ENCODE measurements around the gene COL2A1. TPM values are rescaled to one million over a fixed set of nuclear protein-coding genes. Genes with fewer than 3 reads are reported as not detected.
"Not testable (repeated sequence)": the region's sequence is repeated elsewhere in the genome, so short reads cannot be mapped to it uniquely, and the experiment has no call there.

COL2A1 gene
- total RNA-seq, 1 donor from 2014 or later, result not detected

DNA sequence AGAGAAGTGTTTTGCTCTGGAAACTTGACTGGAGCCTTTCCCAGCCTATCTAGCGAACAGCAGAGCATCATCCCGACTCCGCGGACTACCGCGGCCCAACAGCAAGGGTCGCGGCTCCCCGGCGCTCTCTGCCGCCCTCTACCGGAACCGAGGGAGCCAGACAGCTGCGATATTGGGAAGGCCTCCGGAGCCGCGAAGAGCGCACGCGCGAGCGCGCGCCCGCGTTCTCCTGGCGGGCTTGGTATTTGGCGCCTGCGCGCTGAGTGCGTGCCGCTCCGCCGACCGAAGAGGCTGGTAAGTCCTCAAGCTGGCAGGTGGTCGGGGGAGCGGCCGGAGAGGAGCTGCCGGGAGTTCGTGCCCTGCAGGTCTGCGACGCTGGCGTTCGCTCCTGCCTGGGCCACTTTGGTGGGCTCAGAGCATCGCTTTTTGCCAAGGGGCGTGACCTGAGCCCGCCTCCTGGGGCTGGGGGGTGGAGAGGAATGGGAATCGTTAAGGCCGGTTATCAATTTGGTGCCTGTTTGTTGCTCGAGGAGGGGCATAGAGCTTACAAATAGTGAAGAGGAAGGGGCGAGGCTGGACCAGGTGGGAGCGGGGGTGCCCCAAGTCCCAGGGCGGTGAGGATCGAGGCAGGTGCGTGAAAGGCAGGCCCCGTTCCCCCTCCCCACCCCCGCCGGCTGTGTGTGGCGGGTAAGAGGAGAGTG is 40.8 kb downstream of the COL2A1 start, which contains the start of gene TMEM106C:
Gene TMEM106C, plus strand, starts transcription at position 257 of the 701 bp plus-strand sequence. CDS start 641 bp downstream, outside the sequence.
- intact Hi-C loops (cut with DNase I), result no loop called here
- DNase-seq, result peak; percentile 95
- ATAC-seq (ENCODE audit: poor library complexity), result peak; percentile 97

DNA sequence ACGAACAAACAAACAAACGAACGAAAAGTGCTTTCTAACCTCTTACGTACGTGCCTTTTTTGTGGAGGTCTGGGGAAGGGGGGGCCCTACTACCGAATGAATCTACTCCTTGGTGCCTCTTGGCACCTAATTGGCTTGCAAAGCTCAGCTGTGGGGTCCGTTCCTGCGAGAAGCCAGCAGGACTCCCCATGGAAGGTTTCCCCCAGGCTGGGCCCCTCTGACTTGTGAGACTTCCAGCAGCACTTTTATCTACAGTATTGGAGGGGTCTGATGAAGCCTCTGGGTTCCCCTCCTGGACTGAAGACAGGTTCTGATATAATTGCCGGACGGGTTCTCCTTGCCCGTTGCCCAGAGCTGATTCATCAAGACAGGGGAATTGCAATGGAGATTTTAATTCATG is 42.1 kb downstream of the COL2A1 start:
- intact Hi-C loops (cut with DNase I), result no loop called here
- ATAC-seq (ENCODE audit: poor library complexity), result no peak
- DNase-seq, result no peak

DNA sequence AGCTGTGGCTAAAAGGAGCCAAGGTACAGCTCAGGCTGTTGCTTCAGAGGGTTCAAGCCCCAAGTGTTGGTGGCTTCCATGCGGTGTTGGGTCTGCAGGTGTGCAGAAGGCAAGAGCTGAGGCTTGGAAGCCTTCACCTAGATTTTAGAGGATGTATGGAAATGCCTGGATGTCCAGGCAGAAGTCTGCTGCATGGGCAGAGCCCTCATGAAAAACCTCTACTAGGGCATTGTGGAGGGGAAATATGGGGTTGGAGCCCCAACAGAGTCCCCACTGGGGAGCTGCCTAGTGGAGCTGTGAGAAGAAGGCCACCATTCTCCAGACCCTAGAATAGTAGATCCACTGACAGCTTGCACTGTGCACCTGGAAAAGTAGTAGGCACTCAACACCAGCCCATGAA is 46.6 kb downstream of the COL2A1 start:
- ATAC-seq (ENCODE audit: poor library complexity); intact Hi-C loops (cut with DNase I); DNase-seq: not testable (repeated sequence)

DNA sequence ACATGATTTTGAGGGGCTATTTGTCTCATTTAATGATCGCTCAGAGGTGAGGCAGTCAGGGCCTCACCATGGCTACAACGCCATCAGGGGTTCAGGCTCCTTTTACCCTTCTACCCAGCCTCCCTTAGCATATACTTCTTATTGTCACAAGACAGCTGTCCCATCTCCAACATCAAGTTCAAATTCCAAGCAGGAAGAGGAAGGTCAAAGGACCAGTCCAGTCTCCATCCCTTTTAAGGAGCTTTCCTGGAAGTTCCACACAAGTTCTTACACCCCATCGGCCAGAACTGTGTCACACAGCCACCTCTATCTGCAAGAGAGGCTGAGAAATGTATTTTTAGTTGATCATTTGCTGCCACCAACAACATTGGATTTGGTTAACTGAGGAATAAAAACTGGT is 49.2 kb downstream of the COL2A1 start:
- no peak for ATAC-seq (ENCODE audit: poor library complexity)
- DNase-seq, result no peak
- intact Hi-C loops (cut with DNase I), result no loop called here

DNA sequence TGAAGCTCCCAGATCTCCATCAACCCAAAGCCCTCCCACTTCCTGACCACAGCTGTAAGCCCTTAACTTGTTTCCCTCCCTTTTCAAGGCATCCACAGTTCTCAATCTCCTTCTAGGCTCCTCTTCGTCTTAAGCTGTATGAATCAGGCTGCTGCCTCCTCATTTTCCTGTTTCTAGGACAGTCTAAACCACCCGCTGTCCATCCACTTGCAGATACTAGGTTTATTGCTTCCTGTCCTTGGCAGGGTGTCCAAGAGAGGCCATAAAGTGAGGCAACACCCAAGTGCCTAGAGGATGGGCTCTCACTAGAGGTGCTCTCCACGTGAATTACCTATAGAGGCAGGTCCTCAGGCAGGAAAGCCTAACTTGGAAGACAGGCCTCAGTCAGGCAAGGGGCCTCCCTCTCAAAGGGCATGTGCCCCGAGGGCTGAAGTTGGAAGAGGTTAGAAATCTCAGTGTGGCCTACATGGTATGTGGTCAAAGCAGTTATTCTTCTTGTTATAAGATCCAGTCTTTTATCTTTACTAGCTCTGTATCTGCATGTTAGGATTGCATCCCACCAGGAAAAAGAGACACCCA is 49.7 kb downstream of the COL2A1 start:
- no peak for DNase-seq
- intact Hi-C loops (cut with DNase I), result no loop called here
- no peak for ATAC-seq (ENCODE audit: poor library complexity)

DNA sequence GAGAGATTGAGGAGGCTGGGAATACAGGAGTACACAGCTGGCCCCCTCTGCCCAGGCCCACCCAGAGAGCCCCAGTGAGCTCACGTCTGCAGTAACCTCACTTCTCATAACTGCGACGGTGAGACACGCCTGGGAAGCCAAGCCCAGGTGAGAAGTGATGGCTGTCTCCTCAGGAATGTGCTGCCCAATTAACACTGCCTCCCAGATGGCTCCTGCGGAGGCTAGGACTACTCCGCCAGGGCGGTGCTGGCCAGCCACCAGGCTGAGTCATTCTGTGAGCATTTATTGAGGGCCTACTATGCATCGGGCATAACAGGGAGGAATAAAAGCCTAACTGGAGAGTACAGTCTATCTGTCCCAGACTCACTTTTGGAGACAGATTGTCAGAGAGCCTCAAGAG is 50.2 kb downstream of the COL2A1 start:
- DNase-seq (no peak), ATAC-seq (ENCODE audit: poor library complexity) (no peak)
- intact Hi-C loops (cut with DNase I), result no loop called here

DNA sequence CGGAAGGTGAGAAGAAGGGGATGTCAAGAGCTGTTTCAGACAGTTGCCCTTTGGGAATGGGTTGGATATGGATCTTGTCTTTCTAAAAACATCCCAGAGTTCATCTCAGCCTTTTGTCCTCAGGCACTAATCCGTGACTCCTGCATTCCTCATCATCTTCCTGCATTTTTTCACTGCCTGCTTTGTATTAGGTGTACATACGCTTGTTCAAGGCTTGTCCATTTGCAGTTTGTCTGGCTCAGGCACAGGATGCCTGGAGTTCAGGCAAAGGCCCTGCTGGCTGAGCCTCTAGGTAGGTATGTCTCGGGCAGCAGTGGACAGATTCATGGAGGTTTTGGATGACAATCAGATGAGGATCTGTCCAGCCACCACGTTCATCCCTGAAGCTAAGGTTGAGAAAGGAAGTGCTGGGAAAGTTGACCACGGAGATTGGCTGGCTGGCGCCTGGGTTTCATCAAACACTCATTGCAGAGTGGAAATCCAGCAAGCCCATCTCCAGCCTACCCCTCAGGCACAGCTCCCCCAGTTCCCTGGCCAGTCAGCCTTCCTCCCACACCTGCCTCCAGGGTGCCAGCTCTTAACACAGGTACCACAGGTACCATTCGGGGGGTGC is 53.3 kb downstream of the COL2A1 start:
- intact Hi-C loops (cut with DNase I), result no loop called here
- ATAC-seq (ENCODE audit: poor library complexity) (no peak), DNase-seq (no peak)

DNA sequence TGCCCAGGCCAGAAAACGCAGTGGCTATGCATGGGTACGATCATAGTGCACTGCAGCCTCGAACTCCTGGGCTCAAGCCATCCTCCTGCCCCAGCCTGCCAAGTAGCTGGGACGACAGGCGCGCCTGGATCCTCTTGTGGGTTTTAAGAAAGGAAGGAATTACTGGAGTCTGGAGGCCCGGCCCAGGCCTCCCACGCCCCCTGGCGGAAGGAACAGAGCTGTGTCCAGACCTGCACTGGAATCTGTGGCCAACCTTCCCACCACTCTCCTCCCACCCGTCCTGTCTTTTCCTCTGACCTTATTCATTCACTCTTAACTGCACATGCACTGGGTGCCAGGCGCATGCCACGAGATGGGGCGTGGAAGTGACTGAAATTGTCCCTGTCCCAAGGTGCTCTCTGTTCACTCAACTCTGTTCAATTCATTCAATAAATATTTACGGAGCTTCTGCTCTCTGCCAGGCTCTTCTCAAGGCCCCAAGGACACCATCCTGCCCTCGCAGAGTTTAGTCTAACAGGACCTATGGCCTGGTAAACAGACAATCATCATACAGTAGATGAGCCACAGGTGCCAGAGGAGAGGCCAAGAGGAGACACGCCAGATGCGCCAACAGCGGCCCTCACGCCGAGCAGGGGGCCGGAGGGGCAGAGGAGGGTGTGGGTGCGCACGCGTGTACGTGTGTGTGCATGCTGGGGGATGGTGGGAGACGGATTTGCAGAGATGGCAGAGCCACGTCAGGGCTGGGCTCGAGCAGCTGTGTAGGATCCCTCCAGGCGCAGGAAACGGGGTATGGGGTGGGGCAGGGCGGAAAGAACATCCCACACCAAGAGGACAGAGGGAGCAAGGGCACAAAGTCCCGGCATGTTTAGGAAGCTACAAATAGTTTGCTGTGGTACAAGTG is 54.6 kb downstream of the COL2A1 start:
- ATAC-seq (ENCODE audit: poor library complexity) (peak; percentile 96), DNase-seq (peak; percentile 88)
- intact Hi-C loops (cut with DNase I), result loop anchor here (5.0 to 10.0 kb wide), 2 partner anchors 47 to 215 kb away; partner anchors contain the start of gene VDR

DNA sequence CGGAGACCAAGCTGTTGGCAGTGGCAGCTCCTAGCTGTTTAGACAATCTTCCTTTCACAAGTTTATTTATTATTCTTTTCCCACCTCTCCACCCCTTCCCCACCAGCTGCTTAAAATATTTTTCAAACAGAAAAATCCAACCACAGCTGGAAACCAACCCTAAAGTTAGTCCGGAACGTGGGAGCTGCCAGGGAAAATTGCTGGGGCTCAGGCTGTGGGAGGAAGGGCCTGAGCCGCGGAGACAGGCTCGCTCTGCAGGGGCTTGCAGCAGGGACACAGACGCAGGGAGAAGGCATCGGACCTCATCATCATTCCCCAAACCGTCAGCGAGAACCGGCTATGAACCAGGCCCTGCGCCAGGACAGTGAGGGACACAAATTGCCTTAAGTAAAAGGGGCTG is 56.9 kb downstream of the COL2A1 start:
- no peak for ATAC-seq (ENCODE audit: poor library complexity)
- DNase-seq, result no peak
- intact Hi-C loops (cut with DNase I), result loop anchor here (5.0 to 10.0 kb wide), 2 partner anchors 45 to 217 kb away; partner anchors contain the start of gene VDR

DNA sequence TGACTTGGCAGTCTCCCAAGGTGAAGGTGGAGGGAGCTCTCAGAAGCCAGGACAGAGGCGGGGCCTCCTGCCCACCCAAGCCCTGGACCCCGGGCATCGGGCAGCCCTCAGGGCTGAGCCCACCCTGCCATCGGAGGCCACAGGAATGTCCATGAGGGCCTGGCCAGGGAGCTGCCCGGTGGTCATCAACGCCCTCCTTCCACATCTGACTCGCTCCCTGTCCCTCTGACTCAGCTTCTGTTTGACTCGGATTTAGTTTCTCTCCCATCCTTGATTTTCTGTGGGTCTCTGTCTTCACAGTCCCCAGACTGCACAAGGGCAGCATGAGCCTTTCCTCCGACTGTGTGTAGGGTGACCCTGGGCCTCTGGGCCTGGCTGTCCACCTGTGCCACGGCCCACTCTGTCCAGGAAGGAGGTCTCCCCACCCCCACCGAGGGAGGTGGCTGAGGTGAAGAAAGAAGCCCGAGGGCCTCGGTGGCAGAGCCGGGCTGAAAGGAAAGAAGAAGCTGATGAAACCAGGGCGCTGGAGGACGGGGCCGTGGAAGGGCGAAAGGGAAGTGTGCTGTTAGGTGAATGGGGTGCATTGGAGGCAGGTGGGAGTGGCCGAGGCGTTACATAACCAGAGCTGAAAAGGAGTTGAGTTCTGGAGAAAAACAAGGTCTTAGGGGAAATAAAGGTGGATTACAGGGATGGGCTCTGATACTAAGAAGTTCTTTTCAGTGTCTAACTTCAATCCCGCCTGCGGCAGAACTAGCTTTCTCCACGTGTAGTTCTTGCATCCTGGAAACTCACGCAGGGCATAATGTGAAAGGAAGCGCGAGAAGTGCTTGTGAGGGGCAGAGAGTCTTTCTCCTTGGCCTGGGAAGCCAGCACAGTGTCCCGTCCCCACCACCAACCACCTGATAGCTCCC is 57.6 kb downstream of the COL2A1 start:
- intact Hi-C loops (cut with DNase I), result loop anchor here (5.0 to 10.0 kb wide), 2 partner anchors 44 to 218 kb away; partner anchors contain the start of gene VDR
- ATAC-seq (ENCODE audit: poor library complexity), result no peak
- no peak for DNase-seq

DNA sequence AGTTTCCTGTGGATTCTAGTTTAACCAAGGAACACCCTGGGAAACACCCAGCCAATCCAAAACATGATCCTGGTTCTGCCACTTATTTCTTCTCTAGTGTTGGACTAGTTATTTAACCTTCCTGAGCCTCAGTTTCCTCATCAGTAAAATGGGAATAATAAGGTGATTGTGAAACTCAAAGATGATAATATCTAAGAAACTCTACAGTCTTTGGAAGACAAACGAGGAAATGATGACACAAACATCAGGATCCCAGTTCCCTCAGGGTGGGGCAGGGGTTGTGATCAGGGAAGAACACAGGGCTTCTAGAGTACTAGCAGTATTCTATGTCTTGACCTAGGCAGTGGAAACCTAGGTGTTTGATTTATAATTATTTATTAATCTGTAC is 58.9 kb downstream of the COL2A1 start:
- intact Hi-C loops (cut with DNase I), result loop anchor here (5.0 to 10.0 kb wide), 2 partner anchors 43 to 219 kb away; partner anchors contain the start of gene VDR
- no peak for ATAC-seq (ENCODE audit: poor library complexity)

DNA sequence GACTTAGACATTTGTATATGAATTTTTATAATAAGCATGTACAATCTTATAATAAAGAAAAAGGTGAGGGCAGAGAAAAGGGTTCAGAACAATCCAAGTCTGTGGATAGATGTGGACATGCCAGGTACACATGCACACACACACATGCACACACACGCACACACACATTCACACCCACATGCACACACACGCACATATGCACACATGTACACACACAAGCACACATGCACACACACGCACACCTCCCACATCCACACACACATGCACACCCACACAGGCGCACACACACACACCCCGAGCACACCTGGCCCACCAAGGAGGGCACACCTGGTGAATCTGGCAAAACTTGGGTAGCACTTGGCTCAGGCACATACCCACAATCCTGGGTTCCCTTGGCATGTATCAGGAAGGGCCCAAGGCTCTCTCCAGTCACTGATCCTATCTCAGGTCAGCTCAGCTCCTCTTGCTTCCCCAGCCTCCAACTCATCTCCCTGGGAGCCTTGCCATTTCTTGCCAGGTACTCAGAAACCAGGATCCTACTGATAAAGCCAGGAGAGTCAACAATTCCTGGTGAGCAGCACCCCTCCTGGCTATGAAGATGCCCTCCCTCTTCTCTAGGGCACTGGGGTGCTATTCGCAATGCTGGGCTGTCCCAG is 59.5 kb downstream of the COL2A1 start:
- intact Hi-C loops (cut with DNase I), result loop anchor here (5.0 to 10.0 kb wide), 2 partner anchors 43 to 220 kb away; partner anchors contain the start of gene VDR
- ATAC-seq (ENCODE audit: poor library complexity) (no peak), DNase-seq (no peak)

More for the DNA sequence above, 58.9 kb downstream of the COL2A1 start:
- no peak for DNase-seq

DNA sequence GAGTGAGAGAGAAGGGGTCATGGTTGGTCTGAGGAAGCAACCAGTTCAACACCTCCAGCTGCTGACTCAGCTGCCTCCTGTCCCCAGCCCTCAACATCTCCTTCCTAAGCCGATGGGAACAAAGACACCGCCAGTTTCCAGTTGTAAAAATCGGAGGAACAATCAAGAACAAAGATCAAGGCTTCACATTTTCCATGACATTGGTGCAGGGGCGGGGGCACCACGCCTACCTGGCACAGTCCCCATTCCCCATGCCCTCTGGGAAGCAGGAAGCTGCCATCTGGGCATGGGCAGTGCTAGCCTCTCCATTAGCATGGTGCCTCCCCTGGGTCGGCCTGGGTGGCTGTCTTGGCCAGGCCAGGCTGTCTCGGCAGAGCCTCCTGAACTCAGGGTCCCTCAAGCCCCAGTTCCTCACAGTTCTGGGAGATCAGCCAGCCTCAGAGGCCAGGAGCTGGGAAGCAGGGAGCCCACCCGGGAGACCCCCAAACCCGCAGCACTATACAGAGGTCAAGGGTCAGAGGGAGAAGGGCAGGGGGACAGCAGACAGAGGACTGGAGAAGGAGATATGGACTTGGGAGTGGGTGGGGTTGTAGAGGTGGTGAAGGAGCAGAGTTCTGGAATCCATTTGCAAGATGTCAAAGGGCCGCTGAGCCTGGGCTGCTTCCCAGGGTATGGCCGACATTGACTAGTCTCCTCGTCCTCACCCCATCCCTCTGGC is 60.5 kb downstream of the COL2A1 start:
- no peak for ATAC-seq (ENCODE audit: poor library complexity)
- intact Hi-C loops (cut with DNase I), result loop anchor here (10.0 kb wide), 1 partner anchor 221 kb away; no protein-coding TSS in a partner anchor
- DNase-seq, result no peak

DNA sequence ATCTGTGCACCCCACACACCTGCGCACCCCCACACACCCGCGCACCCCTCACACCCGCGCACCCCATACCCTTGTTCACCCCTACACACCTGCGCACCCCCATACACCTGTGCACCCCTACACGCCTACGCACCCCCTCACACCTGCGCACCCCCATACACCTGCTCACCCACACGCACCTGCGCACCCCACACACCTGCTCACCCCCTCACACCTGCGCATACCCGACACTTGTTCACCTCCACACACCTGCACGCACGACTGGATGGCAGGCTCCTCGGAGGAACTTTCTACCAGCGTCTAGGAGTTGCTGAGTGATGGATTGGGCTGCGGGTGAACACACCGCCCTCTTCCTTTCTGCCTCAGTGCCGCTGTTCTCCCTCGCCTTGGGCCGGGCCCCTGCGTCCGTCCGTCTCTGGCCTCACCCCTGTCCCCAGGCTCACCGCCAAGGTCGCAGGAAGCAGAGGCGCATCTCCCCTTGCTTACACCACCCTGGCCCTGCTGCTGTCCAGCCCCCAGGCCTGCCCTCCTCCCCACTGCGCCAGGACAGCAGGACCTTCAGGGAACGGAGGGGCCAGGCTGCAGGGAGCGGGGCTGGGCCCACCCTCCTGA is 61.6 kb downstream of the COL2A1 start:
- ATAC-seq (ENCODE audit: poor library complexity), result no peak
- intact Hi-C loops (cut with DNase I), result loop anchor here (10.0 kb wide), 1 partner anchor 222 kb away; no protein-coding TSS in a partner anchor
- no peak for DNase-seq

DNA sequence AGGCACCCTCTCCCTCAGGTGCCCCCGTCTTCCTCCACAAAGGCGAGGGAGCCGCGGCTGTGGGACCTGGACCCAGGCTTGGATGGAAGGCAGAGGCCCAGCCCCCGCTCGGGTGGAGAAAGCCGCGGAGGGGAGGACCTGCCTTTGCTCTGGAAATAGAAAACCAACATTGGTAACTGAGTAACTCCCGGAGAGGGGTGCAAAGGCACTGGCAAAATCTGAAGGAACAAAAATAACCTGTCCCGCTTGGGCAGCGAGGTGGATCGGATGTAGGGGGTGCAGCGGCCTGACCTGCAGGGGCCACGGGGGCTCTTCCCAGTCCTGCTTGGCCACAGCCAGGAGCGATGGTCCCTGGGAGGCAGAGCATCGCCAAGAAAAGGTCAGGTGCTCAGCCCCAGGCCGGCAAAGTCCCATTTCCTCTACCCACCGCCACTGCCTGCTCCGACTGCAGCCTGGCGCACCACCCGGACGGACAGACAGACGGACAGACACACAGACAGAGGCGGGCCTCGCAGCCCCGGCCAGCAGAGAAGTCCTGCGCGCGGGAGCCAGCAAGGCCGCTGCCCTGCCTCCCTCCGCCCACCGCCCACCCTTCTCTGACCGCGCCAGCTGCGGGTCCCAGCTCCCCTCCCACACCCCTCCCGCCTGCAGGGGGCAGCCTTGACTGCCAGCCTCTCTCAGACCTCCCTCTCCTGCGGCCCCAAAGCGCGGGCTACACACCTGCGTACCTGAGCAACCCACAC is 62.2 kb downstream of the COL2A1 start:
- DNase-seq (no peak), ATAC-seq (ENCODE audit: poor library complexity) (no peak)
- intact Hi-C loops (cut with DNase I), result loop anchor here (10.0 kb wide), 1 partner anchor 223 kb away; no protein-coding TSS in a partner anchor

All from Right ventricle myocardium superior (tissue), 1 donor.